ENCODE data around the gene AARS2.

AARS2 gene

DNA sequence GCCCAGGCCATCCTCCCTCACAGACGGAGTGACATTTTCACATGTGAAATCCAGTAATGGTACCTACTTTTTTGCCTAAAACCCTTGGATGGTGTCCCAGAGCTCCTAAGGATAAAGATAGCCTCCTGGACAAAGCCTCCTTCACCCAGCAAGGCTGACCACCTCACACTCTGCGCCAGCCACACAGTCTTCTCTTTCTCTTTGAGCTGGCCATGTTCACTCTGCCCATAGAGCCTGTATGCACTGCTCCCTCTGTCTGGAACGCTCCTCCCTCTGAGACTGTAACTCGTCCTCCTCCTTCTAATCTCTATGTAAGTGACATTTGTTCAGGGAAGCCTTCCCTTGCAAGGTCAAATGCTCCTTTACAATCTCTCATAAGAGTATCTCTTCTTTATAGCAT is 28.3 kb downstream of the AARS2 start:
- Histone ChIP-seq H3K4me3 (replicated peaks; ENCODE audit: insufficient read depth, low read length) (no peak overlapping the region), H3K27me3 (ENCODE audit: insufficient read depth, poor library complexity, severe bottlenecking) (peaks cover 14% of the 10 kb centered on the region), H3K27ac (replicated peaks) (no peak overlapping the region)
- TF ChIP-seq, protein P1, sequence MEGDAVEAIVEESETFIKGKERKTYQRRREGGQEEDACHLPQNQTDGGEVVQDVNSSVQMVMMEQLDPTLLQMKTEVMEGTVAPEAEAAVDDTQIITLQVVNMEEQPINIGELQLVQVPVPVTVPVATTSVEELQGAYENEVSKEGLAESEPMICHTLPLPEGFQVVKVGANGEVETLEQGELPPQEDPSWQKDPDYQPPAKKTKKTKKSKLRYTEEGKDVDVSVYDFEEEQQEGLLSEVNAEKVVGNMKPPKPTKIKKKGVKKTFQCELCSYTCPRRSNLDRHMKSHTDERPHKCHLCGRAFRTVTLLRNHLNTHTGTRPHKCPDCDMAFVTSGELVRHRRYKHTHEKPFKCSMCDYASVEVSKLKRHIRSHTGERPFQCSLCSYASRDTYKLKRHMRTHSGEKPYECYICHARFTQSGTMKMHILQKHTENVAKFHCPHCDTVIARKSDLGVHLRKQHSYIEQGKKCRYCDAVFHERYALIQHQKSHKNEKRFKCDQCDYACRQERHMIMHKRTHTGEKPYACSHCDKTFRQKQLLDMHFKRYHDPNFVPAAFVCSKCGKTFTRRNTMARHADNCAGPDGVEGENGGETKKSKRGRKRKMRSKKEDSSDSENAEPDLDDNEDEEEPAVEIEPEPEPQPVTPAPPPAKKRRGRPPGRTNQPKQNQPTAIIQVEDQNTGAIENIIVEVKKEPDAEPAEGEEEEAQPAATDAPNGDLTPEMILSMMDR (IDR thresholded peaks at IDR 0.05; ENCODE audit: insufficient read depth, low read length), result no peak
- TF ChIP-seq, protein P2, sequence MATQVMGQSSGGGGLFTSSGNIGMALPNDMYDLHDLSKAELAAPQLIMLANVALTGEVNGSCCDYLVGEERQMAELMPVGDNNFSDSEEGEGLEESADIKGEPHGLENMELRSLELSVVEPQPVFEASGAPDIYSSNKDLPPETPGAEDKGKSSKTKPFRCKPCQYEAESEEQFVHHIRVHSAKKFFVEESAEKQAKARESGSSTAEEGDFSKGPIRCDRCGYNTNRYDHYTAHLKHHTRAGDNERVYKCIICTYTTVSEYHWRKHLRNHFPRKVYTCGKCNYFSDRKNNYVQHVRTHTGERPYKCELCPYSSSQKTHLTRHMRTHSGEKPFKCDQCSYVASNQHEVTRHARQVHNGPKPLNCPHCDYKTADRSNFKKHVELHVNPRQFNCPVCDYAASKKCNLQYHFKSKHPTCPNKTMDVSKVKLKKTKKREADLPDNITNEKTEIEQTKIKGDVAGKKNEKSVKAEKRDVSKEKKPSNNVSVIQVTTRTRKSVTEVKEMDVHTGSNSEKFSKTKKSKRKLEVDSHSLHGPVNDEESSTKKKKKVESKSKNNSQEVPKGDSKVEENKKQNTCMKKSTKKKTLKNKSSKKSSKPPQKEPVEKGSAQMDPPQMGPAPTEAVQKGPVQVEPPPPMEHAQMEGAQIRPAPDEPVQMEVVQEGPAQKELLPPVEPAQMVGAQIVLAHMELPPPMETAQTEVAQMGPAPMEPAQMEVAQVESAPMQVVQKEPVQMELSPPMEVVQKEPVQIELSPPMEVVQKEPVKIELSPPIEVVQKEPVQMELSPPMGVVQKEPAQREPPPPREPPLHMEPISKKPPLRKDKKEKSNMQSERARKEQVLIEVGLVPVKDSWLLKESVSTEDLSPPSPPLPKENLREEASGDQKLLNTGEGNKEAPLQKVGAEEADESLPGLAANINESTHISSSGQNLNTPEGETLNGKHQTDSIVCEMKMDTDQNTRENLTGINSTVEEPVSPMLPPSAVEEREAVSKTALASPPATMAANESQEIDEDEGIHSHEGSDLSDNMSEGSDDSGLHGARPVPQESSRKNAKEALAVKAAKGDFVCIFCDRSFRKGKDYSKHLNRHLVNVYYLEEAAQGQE (IDR thresholded peaks at IDR 0.05; ENCODE audit: insufficient replicate concordance, low read depth), result no peak
- TF ChIP-seq GABPA (IDR thresholded peaks at IDR 0.05; ENCODE audit: low read depth) (no peak), POLR2AphosphoS5 (IDR thresholded peaks at IDR 0.05; ENCODE audit: low read depth) (no peak), SPI1 (IDR thresholded peaks at IDR 0.05; ENCODE audit: borderline replicate concordance, low read depth) (no peak)
- no peak for DNase-seq (ENCODE audit: low read depth in 1 of 2, low spot score in 1 of 2)

DNA sequence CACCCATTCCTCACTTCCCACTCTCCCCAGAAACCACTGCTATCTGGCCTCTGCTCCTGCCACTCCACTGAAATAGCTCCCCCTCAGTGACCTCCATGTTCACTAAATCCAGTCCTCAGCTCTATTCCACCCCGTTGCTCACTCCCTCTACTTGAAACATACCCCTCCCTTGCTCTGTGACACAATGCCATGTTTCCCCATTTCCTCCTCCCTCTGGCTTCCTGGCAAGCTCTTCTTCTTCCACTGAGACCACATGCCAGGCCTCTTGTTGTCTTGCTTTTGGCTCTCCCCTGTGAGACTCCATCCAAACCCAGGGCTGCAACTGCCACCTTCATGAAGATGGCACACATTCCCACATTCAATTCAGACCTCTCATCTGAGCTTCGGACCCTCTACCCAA is 29.0 kb downstream of the AARS2 start:
- H3K27ac ChIP-seq (replicated peaks), result no peak overlapping the region
- TF ChIP-seq, protein P1 (IDR thresholded peaks at IDR 0.05; ENCODE audit: insufficient read depth, low read length), result no peak
- no peak for TF ChIP-seq POLR2AphosphoS5 (IDR thresholded peaks at IDR 0.05; ENCODE audit: low read depth)
- TF ChIP-seq SPI1 (IDR thresholded peaks at IDR 0.05; ENCODE audit: borderline replicate concordance, low read depth), result no peak; the same call in 1 of the 2 replicates
- TF ChIP-seq, protein P2 (IDR thresholded peaks at IDR 0.05; ENCODE audit: insufficient replicate concordance, low read depth), result peak; percentile 59
- peaks cover 16% of the 10 kb centered on the region for H3K27me3 ChIP-seq (ENCODE audit: insufficient read depth, poor library complexity, severe bottlenecking)
- peak in 1 of 2 experiments; percentile 77 for DNase-seq (ENCODE audit: low read depth in 1 of 2, low spot score in 1 of 2)
- no peak overlapping the region for H3K4me3 ChIP-seq (replicated peaks; ENCODE audit: insufficient read depth, low read length)

DNA sequence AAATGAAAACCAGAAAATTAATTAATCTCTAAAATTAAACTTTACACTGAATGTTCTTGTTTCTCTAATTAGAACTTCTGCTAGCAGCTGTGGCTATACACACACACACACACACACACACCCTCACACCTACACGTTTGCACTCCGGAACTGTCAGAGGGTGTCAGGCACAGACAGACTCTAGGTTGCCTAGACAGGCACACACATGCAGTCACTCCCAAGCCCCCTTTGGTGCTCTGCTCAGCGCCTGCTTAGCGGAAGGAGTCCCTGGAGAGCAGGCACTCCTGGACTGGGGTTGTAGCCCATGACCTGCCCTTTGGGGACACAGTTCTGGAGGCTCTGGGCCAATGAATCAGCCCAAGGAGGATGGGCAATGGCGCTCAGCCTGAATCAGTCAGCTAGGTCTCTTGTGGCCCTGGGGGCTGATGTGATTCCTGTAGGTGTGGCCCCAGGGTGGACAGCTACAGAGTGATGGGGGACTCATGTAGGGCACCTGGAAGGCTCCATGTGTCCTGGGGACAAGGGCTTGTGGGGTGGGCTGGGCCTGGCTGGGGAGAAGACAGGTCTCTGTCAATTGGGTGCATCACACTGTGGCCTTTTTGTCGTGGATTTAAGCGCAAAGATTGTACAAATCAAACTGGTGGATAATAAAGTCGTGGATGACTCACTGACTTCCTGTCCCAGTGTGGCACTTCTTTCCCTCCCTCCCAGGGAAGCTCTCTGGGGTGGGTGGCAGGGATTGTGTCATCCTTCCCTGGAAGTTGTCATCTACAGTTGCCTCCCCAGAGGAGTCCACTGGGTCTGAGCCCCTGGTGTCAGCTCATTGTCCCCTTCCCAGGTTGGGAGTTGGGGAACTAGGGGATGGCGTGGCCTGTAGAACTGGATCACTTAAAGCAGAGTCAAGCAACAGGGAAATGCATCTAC is 34.1 kb downstream of the AARS2 start:
- TF ChIP-seq GABPA (IDR thresholded peaks at IDR 0.05; ENCODE audit: low read depth), result no peak
- no peak for TF ChIP-seq POLR2AphosphoS5 (IDR thresholded peaks at IDR 0.05; ENCODE audit: low read depth)
- no peak for TF ChIP-seq SPI1 (IDR thresholded peaks at IDR 0.05; ENCODE audit: borderline replicate concordance, low read depth)
- TF ChIP-seq, protein P1 (IDR thresholded peaks at IDR 0.05; ENCODE audit: insufficient read depth, low read length), result no peak
- TF ChIP-seq, protein P2 (IDR thresholded peaks at IDR 0.05; ENCODE audit: insufficient replicate concordance, low read depth), result no peak
- DNase-seq (ENCODE audit: low read depth in 1 of 2, low spot score in 1 of 2), result no peak
- Histone ChIP-seq H3K27me3 (ENCODE audit: insufficient read depth, poor library complexity, severe bottlenecking) (peaks cover 45% of the 10 kb centered on the region), H3K4me3 (replicated peaks; ENCODE audit: insufficient read depth, low read length) (no peak overlapping the region), H3K27ac (replicated peaks) (no peak overlapping the region)

Data from HL-60 (cell line).